H9 (cell line): ENCODE measurements around the gene MYBPHL. TPM values are rescaled to one million over a fixed set of nuclear protein-coding genes. Genes with fewer than 3 reads are reported as not detected.
"Not testable (repeated sequence)": the region's sequence is repeated elsewhere in the genome, so short reads cannot be mapped to it uniquely, and the experiment has no call there.

Experiments used
- DNase-seq: peaks from one replicate; pipeline ENCODE4 v3.0.0-alpha.2; 2017
- H2AFZ ChIP-seq: one replicate; pipeline ENCODE4 v1.6.1; 2013; ENCODE audit warnings: mild to moderate bottlenecking, low read length, control low read depth, moderate library complexity
- H2AK5ac ChIP-seq: 2 replicates; pipeline ENCODE4 v1.6.1; 2013; ENCODE audit warnings: low read length, control low read depth, mixed read lengths; ENCODE audit not compliant: insufficient read length
- H2BK120ac ChIP-seq: one replicate; pipeline ENCODE4 v1.6.1; 2013; ENCODE audit warnings: low read depth, mild to moderate bottlenecking, low read length, control low read depth, inconsistent platforms; ENCODE audit not compliant: poor library complexity, severe bottlenecking
- H2BK12ac ChIP-seq: 2 replicates; pipeline ENCODE4 v1.6.1; 2013; ENCODE audit warnings: low read length, control low read depth, mixed read lengths, low read depth; ENCODE audit not compliant: insufficient read length
- H2BK15ac ChIP-seq: 2 replicates; pipeline ENCODE4 v1.6.1; 2013; ENCODE audit warnings: low read depth, low read length, control low read depth
- H2BK20ac ChIP-seq: one replicate; pipeline ENCODE4 v1.6.1; 2013; ENCODE audit warnings: low read depth, mild to moderate bottlenecking, low read length, control low read depth, inconsistent platforms; ENCODE audit not compliant: poor library complexity, severe bottlenecking
- H2BK5ac ChIP-seq: 2 replicates; pipeline ENCODE4 v1.6.1; 2013; ENCODE audit warnings: low read length, control low read depth, mixed read lengths; ENCODE audit not compliant: insufficient read length
- H3K14ac ChIP-seq: 2 replicates; pipeline ENCODE4 v1.6.1; 2013; ENCODE audit warnings: low read length, control low read depth; ENCODE audit not compliant: insufficient read depth
- H3K18ac ChIP-seq: 2 replicates; pipeline ENCODE4 v1.6.1; 2013; ENCODE audit warnings: low read depth, mild to moderate bottlenecking, mixed read lengths, low read length, control low read depth; ENCODE audit not compliant: insufficient read length
- H3K23ac ChIP-seq: 2 replicates; pipeline ENCODE4 v1.6.1; 2013; ENCODE audit warnings: low read length, control low read depth, mixed read lengths, low read depth; ENCODE audit not compliant: insufficient read length
- H3K23me2 ChIP-seq: 2 replicates; pipeline ENCODE4 v1.6.1; 2013; ENCODE audit warnings: low read depth, mild to moderate bottlenecking, mixed read lengths, low read length, control low read depth; ENCODE audit not compliant: insufficient read length, poor library complexity, severe bottlenecking
- H3K27ac ChIP-seq: 2 replicates; pipeline ENCODE4 v1.5.1; 2013; ENCODE audit warnings: low read length, control low read depth, mixed read lengths, low read depth; ENCODE audit not compliant: insufficient read length
- H3K27me3 ChIP-seq: 2 replicates; pipeline ENCODE4 v1.6.1; 2013; ENCODE audit warnings: low read length, control low read depth, inconsistent platforms; ENCODE audit not compliant: insufficient read depth
- H3K4ac ChIP-seq: 2 replicates; pipeline ENCODE4 v1.6.1; 2013; ENCODE audit warnings: low read depth, mild to moderate bottlenecking, control low read depth, inconsistent platforms, low read length, moderate library complexity
- H3K4me1 ChIP-seq: 2 replicates; pipeline ENCODE4 v1.6.1; 2013; ENCODE audit warnings: low read length, control low read depth, inconsistent platforms; ENCODE audit not compliant: insufficient read depth
- H3K4me2 ChIP-seq: 2 replicates; pipeline ENCODE4 v1.6.1; 2013; ENCODE audit warnings: low read length, control low read depth, mixed read lengths; ENCODE audit not compliant: insufficient read length, insufficient read depth
- H3K56ac ChIP-seq: 2 replicates; pipeline ENCODE4 v1.6.1; 2013; ENCODE audit warnings: low read depth, mild to moderate bottlenecking, mixed read lengths, low read length, control low read depth; ENCODE audit not compliant: insufficient read length
- H3K79me1 ChIP-seq: 2 replicates; pipeline ENCODE4 v1.6.1; 2013; ENCODE audit warnings: low read depth, mild to moderate bottlenecking, moderate library complexity, low read length, control low read depth, inconsistent platforms; ENCODE audit not compliant: insufficient read depth, poor library complexity, severe bottlenecking
- H3K79me2 ChIP-seq: 2 replicates; pipeline ENCODE4 v1.6.1; 2013; ENCODE audit warnings: low read length, control low read depth, inconsistent platforms; ENCODE audit not compliant: insufficient read depth
- H3K9ac ChIP-seq: 2 replicates; pipeline ENCODE4 v1.6.1; 2013; ENCODE audit warnings: low read length, control low read depth, mixed read lengths; ENCODE audit not compliant: insufficient read length; ENCODE audit errors: extremely low read depth
- H3K9me3 ChIP-seq: one replicate; pipeline ENCODE4 v1.6.1; 2013; ENCODE audit warnings: low read depth, low read length, inconsistent platforms; ENCODE audit not compliant: control insufficient read depth
- H3T11ph ChIP-seq: one replicate; pipeline ENCODE4 v1.6.1; 2013; ENCODE audit warnings: mild to moderate bottlenecking, low read length, control low read depth, inconsistent platforms
- H4K20me1 ChIP-seq: one replicate; pipeline ENCODE4 v1.6.1; 2013; ENCODE audit not compliant: control insufficient read depth, insufficient read length, insufficient read depth
- H4K5ac ChIP-seq: 2 replicates; pipeline ENCODE4 v1.6.1; 2013; ENCODE audit warnings: low read depth, mild to moderate bottlenecking, mixed read lengths, low read length, control low read depth; ENCODE audit not compliant: insufficient read length
- H4K8ac ChIP-seq: replicated peaks from 2 replicates; pipeline ENCODE4 v1.6.1; 2013; ENCODE audit warnings: low read length, control low read depth, mixed read lengths, low read depth; ENCODE audit not compliant: insufficient read length
- H4K91ac ChIP-seq: 2 replicates; pipeline ENCODE4 v1.6.1; 2013; ENCODE audit warnings: low read depth, mild to moderate bottlenecking, moderate library complexity, mixed read lengths, low read length, control low read depth; ENCODE audit not compliant: insufficient read length
- H3K27ac Mint-ChIP-seq, 3 experiments: 2 replicates in 2 of 3; 3 replicates in 1 of 3; pipeline ENCODE4 v1.8.0; 2020 to 2021; ENCODE audit warnings: mixed read lengths in 3 of 3, mild to moderate bottlenecking in 1 of 3, moderate library complexity in 1 of 3
- H3K27me3 Mint-ChIP-seq: 2 replicates; pipeline ENCODE4 v1.8.0; 2021; ENCODE audit warnings: low read depth, mild to moderate bottlenecking, moderate library complexity, mixed read lengths
- H3K36me3 Mint-ChIP-seq, 3 experiments: 2 replicates in 2 of 3; 3 replicates in 1 of 3; pipeline ENCODE4 v1.8.0; 2020 to 2021; ENCODE audit warnings: low read depth in 3 of 3, mixed read lengths in 3 of 3; ENCODE audit not compliant: insufficient read depth in 1 of 3
- H3K4me1 Mint-ChIP-seq, 2 experiments: 2 replicates each; pipeline ENCODE4 v1.8.0; 2020; ENCODE audit warnings: mixed read lengths in 2 of 2
- H3K4me3 Mint-ChIP-seq, 2 experiments: 2 replicates in 1 of 2; 3 replicates in 1 of 2; pipeline ENCODE4 v1.8.0; 2020 to 2021; ENCODE audit warnings: mild to moderate bottlenecking in 2 of 2, mixed read lengths in 2 of 2, moderate library complexity in 1 of 2
- H3K9me3 Mint-ChIP-seq, 2 experiments: 2 replicates in 1 of 2; 3 replicates in 1 of 2; pipeline ENCODE4 v1.8.0; 2020; ENCODE audit warnings: mild to moderate bottlenecking in 2 of 2, mixed read lengths in 2 of 2, moderate library complexity in 1 of 2
- CTCF ChIP-seq: fragments of 200-600 bp; sonication (generic); conservative IDR thresholded peaks from 3 replicates; pipeline ENCODE4 v1.8.0; 2021; ENCODE audit warnings: antibody characterized with exemption, mild to moderate bottlenecking
- WGBS: extraction: QIAGEN DNeasy Blood & Tissue Kit; methylation state at CpG from one replicate; pipeline ENCODE4 v1.1.7; 2013; ENCODE audit warnings: missing lambda C conversion rate, low lambda C conversion rate, mixed read lengths; ENCODE audit not compliant: insufficient read length; ENCODE audit errors: extremely low coverage; 5-methylcytosine and 5-hydroxymethylcytosine counted together
- total RNA-seq: library from RNA; stranded (reverse); gene quantifications from 2 replicates; pipeline ENCODE4 v1.2.1, GENCODE V29; 2021

The MYBPHL gene
- total RNA-seq, 1 experiment from 2014 or later: 0.59 TPM

GRCh38 chr1:109290137-109290536 lies 16.7 kb downstream of the MYBPHL start:
- Mint-ChIP-seq H3K27ac (no peak overlapping the region; a peak in 1 of 7 replicates), H3K4me1 (peaks cover 16 to 21% of the 10 kb centered on the region in 2 experiments), H3K27me3 (peaks cover 3% of the 10 kb centered on the region), H3K36me3 (no peaks in the 10 kb centered on the region; a peak in 1 of 7 replicates), H3K9me3 (peaks cover 0 to 2% of the 10 kb centered on the region in 2 experiments; a peak in 3 of 5 replicates), H3K4me3 (no peak overlapping the region)
- H3K23me2 ChIP-seq: no peaks in the 10 kb centered on the region
- no peak overlapping the region for H3K4me2 ChIP-seq
- no peak overlapping the region for H2BK12ac ChIP-seq
- no peak overlapping the region for H3K9ac ChIP-seq
- no peaks in the 10 kb centered on the region for H3K9me3 ChIP-seq
- H3K14ac ChIP-seq: no peak overlapping the region
- no peak overlapping the region for H2BK5ac ChIP-seq
- H3K18ac ChIP-seq: no peak overlapping the region
- H3K79me1 ChIP-seq: no peaks in the 10 kb centered on the region
- H4K20me1 ChIP-seq: no peaks in the 10 kb centered on the region
- H2AFZ ChIP-seq: no peak overlapping the region
- no peak overlapping the region for H3K27ac ChIP-seq
- no peaks in the 10 kb centered on the region for H3K79me2 ChIP-seq
- no peak for DNase-seq
- no peak overlapping the region for H2BK120ac ChIP-seq
- H4K91ac ChIP-seq: no peak overlapping the region
- H2BK15ac ChIP-seq: no peak overlapping the region
- no peak overlapping the region for H3K56ac ChIP-seq
- H2BK20ac ChIP-seq: no peak overlapping the region
- no peak overlapping the region for H2AK5ac ChIP-seq
- no peak overlapping the region for H3T11ph ChIP-seq
- WGBS: no CpG with 5 or more reads among the region's 1 CpG
- no peak overlapping the region for H3K23ac ChIP-seq
- H3K27me3 ChIP-seq: no peaks in the 10 kb centered on the region
- no peak overlapping the region for H4K8ac ChIP-seq
- no peaks in the 10 kb centered on the region for H3K4me1 ChIP-seq
- H3K4ac ChIP-seq: no peak overlapping the region
- no peak overlapping the region for H4K5ac ChIP-seq
- TF ChIP-seq CTCF: no peak

- H3K9me3 Mint-ChIP-seq, H2BK12ac ChIP-seq, H4K8ac ChIP-seq, DNase-seq, H3K79me2 ChIP-seq, H4K91ac ChIP-seq, H2BK20ac ChIP-seq, H3K27ac ChIP-seq, H2BK120ac ChIP-seq, H3K4me1 ChIP-seq, H3K4me2 ChIP-seq, H2AFZ ChIP-seq, H3K4ac ChIP-seq, H3K27me3 Mint-ChIP-seq, H3K79me1 ChIP-seq, H3K18ac ChIP-seq, H3K23ac ChIP-seq, H3K4me3 Mint-ChIP-seq, H3T11ph ChIP-seq, H2BK5ac ChIP-seq, H3K56ac ChIP-seq, H4K20me1 ChIP-seq, H2BK15ac ChIP-seq, H3K36me3 Mint-ChIP-seq, H3K14ac ChIP-seq, H2AK5ac ChIP-seq, H3K27me3 ChIP-seq, H3K9me3 ChIP-seq, H4K5ac ChIP-seq, H3K9ac ChIP-seq: not testable (repeated sequence)
- H3K4me1 Mint-ChIP-seq: peaks cover 28 to 36% of the 10 kb centered on the region in 2 experiments
- H3K27ac Mint-ChIP-seq: peak overlapping the region; percentile 17 to 74 (median 44); a peak in 4 of 7 replicates
- peaks cover 13% of the 10 kb centered on the region for H3K23me2 ChIP-seq
- no CpG with 5 or more reads among the region's 5 CpGs for WGBS
Measured at GRCh38 chr1:109286762-109287161, 20.0 kb downstream of the MYBPHL start.
